Measurements from ENCODE around the gene RBM8A.

Gene RBM8A

DNA sequence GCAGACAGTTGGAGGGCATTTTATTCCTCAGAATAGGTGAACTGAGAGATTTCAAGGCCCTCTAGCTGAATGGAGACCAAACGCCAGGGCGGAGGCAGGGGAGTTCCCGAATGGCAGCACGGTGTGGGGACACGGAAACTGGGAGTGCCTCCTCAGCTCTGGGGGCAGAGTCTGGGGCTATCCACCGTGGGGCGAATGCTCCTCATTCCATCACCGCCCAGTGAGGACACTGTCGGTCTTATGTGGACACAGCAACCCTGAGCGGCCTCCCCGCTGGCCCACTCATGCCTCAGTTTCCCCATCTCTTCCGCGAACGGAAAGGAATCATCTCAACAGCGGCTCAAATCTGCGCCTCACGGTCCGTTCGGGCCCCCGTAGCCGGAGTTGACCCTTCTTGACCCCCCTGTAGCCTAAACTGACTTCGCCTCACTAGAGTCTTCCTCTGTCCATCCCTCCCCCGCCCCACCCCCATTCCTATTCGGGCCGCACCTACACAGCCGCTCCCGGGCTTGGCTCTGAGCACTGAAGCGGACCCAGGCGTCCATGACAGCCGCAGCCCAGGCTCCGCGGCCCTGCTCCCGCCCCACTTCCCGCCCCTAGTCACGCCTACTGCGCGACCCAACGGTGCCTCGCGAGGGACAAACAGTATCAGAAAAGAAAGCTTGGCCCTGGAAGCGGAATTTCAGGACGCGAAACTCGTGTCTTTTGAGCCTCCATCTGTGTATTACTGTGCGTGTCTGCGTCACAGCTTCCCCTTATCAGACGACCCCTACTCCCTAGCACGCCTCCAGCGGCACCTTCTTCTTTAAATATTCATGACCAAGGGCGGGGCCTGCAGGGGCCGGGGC is 8.9 kb downstream of the RBM8A start, which contains the start of gene PEX11B:
TSS of gene PEX11B (minus strand) at position 574 of the 848 bp plus-strand sequence. CDS start at position 545, 29 bp downstream.
- DNase-seq (ENCODE audit: low read depth in 4 of 4, low spot score in 1 of 4): peak; percentile 76 to 90 (median 84)

DNA sequence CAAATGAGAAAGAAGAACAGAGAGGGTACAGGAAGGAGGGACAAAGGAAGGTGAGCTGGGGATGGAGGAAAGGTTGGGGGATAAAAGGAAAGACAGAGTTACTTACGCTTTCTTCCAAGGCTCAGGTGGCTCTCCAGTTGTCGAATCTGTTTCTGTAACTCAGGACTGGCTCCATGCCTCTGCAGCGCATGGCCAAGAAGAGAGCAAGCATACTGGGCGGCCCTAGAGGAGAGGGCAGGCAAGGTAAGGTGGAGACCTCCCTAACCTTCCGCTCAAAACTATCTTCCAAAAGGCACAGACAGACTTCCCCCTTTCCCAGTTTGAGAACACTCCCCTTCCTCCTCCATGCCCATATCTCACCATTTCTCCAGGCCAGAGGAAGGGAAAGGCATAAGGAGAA is 9.7 kb downstream of the RBM8A start:
- DNase-seq (ENCODE audit: low read depth in 4 of 4, low spot score in 1 of 4): no peak

DNA sequence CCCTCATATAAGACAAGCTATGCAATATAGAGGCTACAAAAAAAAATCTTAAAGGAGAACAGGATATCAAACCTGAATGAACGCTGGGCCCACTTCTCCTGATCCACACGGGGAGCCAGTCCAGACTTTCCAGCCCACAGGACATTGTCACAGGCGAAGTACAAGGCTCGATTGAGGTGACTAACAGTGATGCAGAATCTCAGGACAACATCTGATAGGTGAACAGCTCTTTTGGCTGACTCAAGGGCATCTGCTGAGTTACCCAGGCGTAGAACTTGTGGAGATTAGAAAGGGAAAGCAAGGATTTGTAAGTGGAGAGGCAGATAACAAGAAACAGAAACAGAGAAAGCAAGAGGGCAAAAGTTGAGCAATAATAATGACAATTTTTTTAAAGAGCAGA is 10.5 kb downstream of the RBM8A start:
- no peak for DNase-seq (ENCODE audit: low read depth in 4 of 4, low spot score in 1 of 4)

DNA sequence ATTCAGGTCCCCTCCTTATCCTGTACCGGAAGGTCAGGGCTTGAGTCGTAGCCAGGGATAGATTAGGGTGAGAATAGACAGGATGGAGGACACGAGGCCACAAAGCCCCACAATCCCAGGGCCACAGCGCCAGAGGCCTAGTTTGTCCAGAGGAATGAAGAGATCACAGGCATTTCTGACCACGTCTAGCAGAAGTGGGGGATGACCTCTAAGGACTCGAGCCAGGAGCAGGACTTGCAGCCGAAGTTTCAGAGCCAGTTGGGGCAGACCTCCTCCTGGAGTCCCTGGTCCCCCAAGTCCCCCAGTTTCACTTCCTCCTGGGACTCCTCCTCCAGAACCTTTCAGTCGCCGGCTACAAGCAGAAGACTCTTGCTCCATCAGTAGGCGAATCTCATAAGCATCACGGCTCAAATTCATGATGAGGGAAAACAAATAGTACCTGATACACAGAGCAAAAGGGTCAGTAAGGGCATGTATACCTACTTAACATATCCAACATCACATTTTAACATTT is 15.1 kb downstream of the RBM8A start:
- DNase-seq (ENCODE audit: low read depth in 4 of 4, low spot score in 1 of 4): no peak

DNA sequence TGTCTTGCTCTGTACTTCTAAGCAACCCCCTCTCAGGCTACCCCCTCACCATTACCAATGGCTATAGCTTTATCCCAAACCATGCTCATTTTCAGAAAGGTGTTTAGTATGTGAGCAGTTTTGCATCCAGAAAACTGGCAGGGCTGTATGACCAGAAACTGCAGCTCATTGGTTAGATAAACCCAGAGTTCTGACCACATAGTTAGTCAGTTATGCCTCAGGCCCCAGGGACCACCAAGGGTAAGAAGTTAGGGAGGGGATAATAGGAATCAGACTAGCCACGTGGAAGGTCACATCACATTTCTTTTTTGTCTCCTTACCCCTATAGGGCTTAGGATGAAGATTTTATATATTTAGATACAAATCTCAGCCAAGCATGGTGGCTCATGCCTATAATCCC is 18.6 kb downstream of the RBM8A start:
- no peak for DNase-seq (ENCODE audit: low read depth in 4 of 4, low spot score in 1 of 4)

DNA sequence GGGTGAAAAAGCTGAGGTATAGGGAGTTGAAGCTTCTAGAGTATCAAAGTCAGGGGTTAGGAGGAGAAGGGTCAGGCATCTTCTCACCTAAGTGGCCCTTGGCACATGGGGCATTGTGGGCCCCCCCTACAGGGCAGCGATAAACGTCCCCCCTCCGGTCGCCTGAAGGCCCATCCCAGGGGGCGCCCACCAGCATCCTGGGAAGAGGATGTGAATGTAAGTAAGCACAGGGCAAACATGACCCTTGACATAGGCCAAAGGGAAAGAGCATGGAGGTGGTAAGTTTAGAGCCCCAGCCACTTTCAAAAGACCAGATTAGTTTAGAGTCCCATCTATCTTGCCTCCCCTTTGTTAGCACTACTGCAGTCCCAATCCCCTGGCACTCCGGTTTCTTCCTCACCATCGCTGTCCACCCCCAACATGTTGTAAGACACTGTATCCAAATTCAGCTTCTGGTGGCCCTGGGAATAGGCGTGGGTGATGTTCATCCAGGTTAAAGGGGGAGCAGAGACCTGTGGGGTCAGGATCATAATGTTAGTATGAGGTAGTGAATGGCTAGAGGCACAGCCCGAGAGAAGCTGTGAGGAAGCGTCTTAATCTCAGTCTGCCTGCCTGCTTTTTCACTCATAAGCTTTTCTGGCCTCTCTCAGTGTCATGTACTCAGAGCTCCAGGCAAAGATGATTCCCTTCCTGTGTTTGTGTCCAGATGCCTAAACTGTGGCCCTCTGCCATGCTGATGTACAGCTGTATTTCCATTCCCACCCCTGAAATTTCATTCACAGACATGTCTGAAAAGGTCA is 20.1 kb downstream of the RBM8A start:
- DNase-seq (ENCODE audit: low read depth in 4 of 4, low spot score in 1 of 4): no peak

DNA sequence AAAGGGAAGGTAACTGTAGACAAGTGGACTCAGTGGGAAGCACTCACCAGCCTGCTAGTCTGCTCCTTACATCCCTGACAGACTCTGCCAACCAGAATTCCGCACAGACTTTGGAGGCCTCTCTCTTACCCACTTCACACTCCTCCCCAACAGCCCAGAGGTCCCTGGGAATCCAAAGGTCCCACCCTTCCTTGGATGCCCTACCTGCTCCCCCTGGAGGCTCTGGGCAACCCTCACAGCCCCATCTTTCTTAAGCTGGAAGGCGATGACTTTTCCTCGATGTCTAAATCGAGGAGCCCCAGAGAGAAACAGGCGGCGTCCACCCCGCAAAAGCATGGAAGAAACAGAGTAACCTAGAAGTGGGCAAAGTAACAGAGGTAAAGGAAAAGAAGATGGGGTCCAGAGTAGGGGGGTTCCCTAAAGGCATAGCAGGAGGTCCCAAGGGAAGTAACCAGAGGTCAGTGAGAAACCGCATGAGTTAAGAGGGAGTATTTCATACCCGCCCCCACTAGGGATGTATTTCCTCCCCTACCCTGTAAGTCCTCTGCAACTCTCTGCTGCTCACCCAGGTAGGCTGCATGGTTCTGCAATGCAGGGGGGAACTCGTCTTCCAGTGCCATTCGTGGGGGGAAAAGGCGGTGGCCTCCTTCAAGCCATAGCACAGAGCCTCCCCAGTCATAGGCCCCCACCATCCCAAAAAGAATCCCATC is 25.8 kb downstream of the RBM8A start:
- no peak for DNase-seq (ENCODE audit: low read depth in 4 of 4, low spot score in 1 of 4)

DNA sequence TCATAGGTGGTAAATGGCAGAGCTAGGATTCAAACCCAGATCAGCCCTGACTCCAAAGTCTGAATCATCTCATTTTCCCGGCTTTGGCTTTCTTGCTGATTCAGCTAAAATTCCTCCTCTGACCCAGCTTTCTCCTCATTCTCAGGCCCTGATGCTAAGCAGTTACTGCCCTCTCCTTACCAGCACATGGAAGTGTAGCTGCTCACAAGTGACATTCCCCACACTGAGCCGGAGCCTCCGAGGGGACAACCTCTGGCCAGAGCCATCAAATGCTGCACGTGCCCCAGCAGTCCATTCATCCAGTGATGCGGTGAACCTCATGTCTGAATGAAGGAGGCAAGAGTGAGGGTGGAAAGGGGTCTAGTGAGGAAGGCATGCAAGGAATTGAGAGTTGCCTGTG is 28.5 kb downstream of the RBM8A start:
- DNase-seq (ENCODE audit: low read depth in 4 of 4, low spot score in 1 of 4): no peak

DNA sequence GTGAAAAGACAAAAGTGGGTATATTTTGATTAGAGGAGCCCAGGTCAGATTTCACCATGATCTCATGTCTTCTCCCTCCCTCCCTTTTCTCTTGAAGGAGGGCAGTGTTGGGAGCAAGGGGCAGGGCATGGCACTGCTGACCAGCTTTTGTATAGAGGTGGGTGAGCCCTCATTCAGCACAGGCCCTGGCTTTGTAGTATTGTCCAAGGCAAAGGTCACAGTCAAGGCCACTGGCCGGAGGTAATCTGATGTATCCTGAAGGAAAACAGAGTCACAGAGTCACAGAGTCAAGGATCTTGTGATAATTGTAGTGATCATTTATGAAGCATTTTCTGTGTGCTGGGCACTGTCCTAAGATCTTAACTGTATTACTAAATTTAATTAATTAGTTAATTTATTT is 29.3 kb downstream of the RBM8A start:
- no peak for DNase-seq (ENCODE audit: low read depth in 4 of 4, low spot score in 1 of 4)

DNA sequence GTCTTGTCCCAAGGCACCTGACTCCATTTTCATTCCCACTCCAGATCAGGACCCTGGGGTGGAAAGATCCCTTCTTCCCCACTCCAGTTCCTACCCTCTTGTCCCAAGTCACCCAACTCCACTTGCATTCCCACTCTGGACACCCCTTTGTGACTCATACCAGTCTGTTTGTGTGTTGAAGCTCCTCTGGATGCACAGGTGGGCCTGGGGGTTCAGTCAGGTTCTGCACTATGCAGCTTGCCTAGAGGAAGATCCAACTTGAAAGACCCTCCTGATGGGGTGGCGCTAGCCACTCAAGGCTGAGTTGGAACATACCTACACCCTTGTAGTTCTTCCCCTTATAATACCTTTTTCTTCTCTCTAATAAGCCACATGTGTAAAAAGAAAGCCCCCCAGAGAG is 31.8 kb downstream of the RBM8A start:
- DNase-seq (ENCODE audit: low read depth in 4 of 4, low spot score in 1 of 4): no peak

DNA sequence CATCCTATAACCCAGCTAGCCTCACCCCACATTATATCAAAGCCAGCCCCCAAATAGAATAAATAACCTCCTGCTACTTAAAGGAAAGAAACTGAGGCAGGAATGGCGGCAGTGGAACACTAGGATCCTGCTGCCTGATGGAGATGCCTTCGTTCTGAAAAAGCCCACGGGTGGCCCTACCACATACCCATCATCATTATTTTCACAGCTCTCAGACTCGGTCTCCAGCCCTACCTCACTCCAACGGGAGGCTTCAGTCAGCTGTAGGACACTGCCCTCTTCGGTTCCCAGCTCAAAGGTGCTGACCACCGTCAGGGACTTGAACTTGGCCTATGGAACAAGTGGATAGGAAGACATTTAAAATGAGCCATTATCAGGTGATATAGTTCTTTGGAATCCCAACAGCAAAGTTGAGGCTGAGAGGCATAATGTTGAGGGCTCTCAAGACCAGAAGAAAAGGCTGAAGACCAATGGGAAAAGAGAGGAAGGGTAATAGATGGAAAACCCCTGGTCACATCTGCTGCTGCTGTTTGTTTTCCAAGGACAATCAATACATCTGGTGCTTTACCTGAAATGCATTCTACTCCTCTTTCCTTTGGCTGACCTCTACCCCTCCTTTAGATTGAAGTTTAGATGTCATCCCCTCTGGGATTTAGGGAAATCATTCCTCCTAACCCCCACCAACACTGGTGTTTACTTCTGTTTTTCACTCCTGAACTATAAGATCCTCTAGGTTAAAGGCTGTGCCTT is 33.8 kb downstream of the RBM8A start:
- no peak for DNase-seq (ENCODE audit: low read depth in 4 of 4, low spot score in 1 of 4)

DNA sequence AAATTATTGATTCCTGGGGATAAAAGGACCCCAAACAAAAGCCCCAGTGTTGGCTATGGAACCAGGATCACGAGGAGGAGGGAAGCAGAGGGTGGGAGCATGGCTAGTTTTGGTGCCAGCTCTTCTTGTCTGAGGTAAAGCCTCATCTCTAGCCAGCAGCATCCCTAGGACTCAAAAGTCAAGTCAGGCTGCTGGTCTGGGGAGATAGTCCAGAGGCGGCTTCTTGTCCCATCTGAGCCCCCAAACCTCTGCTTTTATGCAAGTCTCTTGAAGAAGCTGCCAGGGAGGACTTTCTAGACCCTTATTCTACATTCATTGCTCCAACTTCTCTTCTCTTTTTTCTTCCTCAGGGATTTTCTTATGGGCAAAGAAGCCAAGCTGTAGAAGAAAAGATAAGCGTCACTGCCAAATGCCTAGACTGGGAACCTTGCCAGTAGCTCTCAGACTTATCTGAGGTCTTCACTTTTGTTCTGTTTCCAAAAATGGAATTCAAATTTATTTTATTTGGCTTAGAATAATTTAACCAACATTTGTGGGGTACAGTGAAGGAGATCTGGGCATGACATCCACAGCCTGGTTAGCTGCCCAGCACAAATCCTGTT is 34.7 kb downstream of the RBM8A start:
- no peak for DNase-seq (ENCODE audit: low read depth in 4 of 4, low spot score in 1 of 4)

DNA sequence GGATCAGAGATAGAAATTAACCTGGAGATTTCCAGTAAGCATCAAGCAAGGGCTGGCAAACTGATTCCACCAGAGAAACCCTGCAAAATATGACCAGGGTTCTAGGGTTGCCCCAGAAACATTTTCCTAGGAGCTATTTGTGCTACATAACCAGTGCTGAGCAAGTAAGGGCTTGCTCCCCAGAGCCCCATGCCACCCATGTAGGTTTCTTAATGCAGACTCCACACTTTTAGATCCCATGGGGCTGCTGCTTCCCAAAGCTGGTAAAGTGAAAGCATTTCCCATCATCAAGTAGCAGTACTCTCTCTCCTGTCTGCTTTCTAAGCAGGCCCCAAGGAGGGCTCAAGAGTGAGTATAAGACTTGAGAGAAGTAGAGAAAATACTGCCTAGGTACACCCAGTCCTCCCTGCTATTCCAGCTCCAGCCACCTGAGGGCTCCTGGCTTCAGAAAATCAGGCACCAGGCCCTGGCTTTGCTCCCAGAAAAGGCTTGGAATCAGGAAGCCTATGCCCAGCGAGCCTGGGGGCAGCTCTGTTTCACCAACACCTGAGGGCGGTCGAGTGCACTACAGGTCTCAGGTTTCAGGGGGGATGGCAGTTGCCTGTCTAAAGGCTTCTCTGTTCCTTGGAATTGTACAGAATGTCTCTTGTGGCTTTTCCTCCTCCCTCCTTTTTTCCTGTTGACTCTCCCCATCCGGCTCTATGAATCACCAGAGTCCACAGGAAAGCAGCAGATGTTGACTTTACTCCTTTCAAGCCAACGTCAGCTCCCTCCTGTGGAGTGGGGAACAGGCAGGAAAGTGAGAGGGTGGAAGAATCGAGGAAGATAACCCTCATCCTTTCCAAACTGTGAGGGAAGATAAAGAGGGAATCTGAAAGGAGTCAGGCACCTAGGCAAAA is 35.4 kb downstream of the RBM8A start:
- DNase-seq (ENCODE audit: low read depth in 4 of 4, low spot score in 1 of 4): peak in 2 of 4 experiments; percentile 24 to 38

DNA sequence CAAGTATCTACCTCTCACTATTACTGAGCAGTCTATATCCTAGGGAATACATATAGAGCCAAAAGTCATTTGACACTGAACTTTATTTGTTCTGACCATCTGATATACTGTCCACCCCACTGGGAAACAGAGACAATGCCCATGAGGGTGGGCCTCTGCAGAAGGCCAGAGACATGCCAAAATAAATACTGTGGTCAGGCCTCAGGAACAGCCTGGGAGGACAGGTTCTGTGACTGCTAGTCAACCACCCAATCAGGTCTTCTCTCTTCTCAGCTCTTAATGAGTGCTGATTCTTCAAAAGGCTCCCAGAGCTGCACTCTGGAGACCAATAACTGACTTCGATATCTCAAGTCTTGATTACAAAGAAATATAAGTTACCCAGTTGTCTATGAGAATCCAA is 36.1 kb downstream of the RBM8A start:
- DNase-seq (ENCODE audit: low read depth in 4 of 4, low spot score in 1 of 4): no peak

DNA sequence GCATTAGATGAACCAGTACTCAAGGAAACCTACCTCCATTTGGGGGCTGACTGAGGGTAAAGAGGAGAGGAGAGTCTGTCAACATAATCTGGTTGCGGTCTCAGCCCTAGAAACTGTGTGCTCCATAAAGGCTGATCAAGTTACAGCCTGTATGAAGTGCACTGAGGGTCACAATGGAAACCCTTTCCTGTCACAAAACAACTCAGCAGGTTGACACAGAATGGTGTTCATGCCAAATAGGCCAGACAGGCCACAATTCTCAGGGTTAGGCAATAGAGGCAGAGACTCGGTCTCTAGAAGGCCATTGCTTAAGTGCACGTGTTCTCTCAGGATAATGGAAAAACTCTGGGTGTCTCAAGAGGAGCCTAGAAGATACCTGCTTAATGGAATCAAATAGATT is 37.6 kb downstream of the RBM8A start:
- DNase-seq (ENCODE audit: low read depth in 4 of 4, low spot score in 1 of 4): no peak

DNA sequence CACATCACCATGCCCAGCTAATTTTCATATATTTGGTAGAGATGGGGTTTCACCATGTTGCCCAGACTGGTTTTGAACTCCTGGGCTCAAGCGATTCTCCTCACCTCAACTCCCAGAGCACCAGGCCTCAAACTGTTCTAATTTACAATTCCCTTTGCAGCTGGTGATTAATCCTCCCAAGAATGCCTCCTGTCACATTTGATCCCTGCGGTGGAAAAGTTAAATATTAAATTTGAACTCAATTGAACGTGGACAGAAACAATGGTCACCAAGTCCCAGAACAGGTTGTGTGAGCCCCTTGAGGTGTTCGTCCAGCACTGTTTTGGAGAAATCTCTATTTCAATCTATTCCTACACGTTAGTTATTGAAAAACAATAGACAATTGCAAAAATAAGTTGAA is 39.7 kb downstream of the RBM8A start:
- no peak for DNase-seq (ENCODE audit: low read depth in 4 of 4, low spot score in 1 of 4)

DNA sequence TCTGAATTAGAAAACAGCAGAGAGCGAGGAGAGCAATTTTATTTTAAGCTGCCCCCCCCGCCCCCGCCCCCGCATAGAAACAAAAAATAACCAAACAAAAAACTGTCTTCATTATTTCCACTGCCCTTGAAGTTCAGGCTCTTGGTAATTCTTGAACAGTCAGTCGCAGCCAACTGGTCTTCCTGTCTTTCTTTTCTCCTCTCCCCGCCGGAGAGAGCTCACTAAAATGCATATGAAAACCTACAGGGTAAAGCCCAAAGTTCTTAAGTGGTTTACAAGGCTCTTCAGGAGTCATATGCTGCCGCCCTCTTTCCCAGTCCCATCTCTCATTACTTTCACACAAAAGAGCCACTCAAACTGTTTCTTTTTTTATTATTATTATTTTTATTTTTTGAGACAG is 40.5 kb downstream of the RBM8A start:
- no peak for DNase-seq (ENCODE audit: low read depth in 4 of 4, low spot score in 1 of 4)

DNA sequence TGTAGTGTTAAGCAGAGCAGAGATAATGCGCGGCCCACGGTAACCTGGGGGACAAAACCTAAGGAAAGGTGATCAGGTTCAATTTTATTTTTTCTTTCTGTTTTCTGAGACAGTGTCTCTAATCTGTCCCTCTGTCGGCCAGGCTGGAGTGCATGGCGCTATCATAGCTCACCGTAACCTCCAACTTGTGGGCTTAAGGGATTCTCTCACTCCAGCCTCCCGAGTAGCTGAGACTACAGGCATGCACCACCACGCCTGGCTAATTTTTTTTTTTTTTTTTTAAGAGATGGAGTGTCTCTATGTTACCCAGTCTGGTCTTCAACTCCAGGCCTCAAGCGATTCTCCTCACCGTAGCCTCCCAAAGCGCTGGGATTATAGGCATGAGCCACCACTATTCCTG is 40.9 kb downstream of the RBM8A start:
- DNase-seq (ENCODE audit: low read depth in 4 of 4, low spot score in 1 of 4): no peak

DNA sequence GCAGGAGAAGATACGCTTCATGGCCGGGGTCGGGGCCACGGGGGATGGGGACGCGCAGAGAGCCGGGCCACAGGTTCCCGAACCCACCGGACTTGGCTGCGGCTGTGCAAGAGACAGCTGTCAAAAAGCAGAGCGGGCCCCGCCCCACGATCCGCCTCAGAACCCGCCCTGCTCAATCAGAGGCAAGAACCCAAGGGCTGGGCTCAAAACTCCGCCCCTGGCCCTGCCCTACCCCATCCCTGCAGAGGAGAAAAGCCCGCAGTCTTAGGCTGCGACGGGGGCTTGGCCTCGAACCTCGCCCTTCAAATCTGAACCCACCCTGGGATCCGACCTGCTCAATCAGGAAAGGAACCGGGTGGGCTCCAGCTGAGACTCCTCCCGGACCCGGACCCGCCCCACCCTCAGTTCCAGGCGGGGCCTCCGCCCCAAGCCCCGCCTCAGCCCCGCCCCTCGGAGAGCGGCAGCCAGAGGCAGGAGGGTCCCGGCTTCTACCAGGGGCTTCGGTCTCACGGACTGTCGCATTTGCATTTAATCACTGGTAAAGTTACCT is 41.5 kb downstream of the RBM8A start, which contains the start of gene ANKRD35:
TSS of gene ANKRD35 (minus strand) at position 129 of the 550 bp plus-strand sequence. CDS start at position 21, 108 bp downstream.
- peak; percentile 68 to 85 (median 76) for DNase-seq (ENCODE audit: low read depth in 4 of 4, low spot score in 1 of 4)

Measured in stimulated activated CD4-positive, alpha-beta T cell treated with anti-CD3 and anti-CD28 coated beads, Interleukin-1b, Interleukin-23, amount 100 ng/mL, for 24 hours (primary cell).